A549 (cell line): ENCODE data around the gene SKOR1. TPM values are rescaled to one million over a fixed set of nuclear protein-coding genes. Genes with fewer than 3 reads are reported as not detected.

Source experiments
- ATAC-seq, 2 experiments: fragments of 200-7000 bp in 1 of 2; fragments of >200 bp in 1 of 2; cut with Nextera tagmentation in 1 of 2; cut with Tn5 transposase in 1 of 2; 3 replicates each; pipeline versions ENCODE4 v1.8.0 to v1.9.1; 2018 to 2020; ENCODE audit warnings: mild to moderate bottlenecking in 1 of 2, moderate library complexity in 1 of 2
- CTCF ChIA-PET: fragments of 300-600 bp; sonication (Branson Sonifier 250); formaldehyde crosslinking; extraction: SDS; loops from one replicate; lab custom pipeline; 2021; ENCODE audit warnings: antibody characterized with exemption, inconsistent platforms; lab: Yijun Ruan, JAX
- POLR2A ChIA-PET: fragments of 350-600 bp; formaldehyde crosslinking; extraction: SDS; loops from one replicate; lab custom pipeline; 2021; ENCODE audit warnings: antibody characterized with exemption, inconsistent platforms; lab: Yijun Ruan, JAX
- DNase-seq, 2 experiments: peaks; one replicate each; pipeline versions ENCODE4 v3.0.0 to v3.0.0-alpha.2; 2011 to 2016; ENCODE audit warnings: low read depth in 1 of 2, low spot score in 1 of 2
- FAIRE-seq: peaks from 2 replicates; lab custom pipeline; 2011; peaks lifted over from hg19 to GRCh38; lab: Jason Lieb, UNC
- H3K27ac ChIP-seq, 2 experiments: fragments of >200 bp; sonication (Bioruptor Twin); formaldehyde crosslinking; 3 replicates each; pipeline ENCODE4 v1.5.1; 2016 to 2017
- H3K4me1 ChIP-seq: fragments of >200 bp; sonication (Bioruptor Twin); formaldehyde crosslinking; 3 replicates; pipeline ENCODE4 v1.6.1; 2016
- H3K4me2 ChIP-seq: fragments of >200 bp; sonication (Bioruptor Twin); formaldehyde crosslinking; 3 replicates; pipeline ENCODE4 v1.6.1; 2016
- H3K4me3 ChIP-seq: fragments of >200 bp; sonication (Bioruptor Twin); formaldehyde crosslinking; 3 replicates; pipeline ENCODE4 v1.5.1; 2016
- H3K9me3 ChIP-seq: fragments of >200 bp; sonication (Bioruptor Twin); formaldehyde crosslinking; 3 replicates; pipeline ENCODE4 v1.6.1; 2016
- ATOH8 ChIP-seq: fragments of 250-450 bp; sonication (Bioruptor Pico); IDR thresholded peaks from 2 replicates; pipeline ENCODE4 v1.5.0; 2020; ENCODE audit warnings: low read depth, mild to moderate bottlenecking, moderate library complexity
- BCL3 ChIP-seq: fragments of >200 bp; sonication (Bioruptor Twin); formaldehyde crosslinking; IDR thresholded peaks from 3 replicates; pipeline ENCODE4 v1.6.1; 2016
- CHD2 ChIP-seq: fragments of 150-350 bp; IDR thresholded peaks from 2 replicates; pipeline ENCODE4 v1.6.1; 2014; ENCODE audit warnings: low read length; ENCODE audit not compliant: partially characterized antibody
- HES2 ChIP-seq: fragments of >200 bp; sonication (Bioruptor Twin); formaldehyde crosslinking; IDR thresholded peaks from 2 replicates; pipeline ENCODE4 v1.6.1; 2016
- HEYL ChIP-seq: fragments of 250-450 bp; sonication (Bioruptor Pico); IDR thresholded peaks from 2 replicates; pipeline ENCODE4 v1.8.0; 2021; ENCODE audit warnings: mild to moderate bottlenecking, moderate library complexity
- HOXB13 ChIP-seq: fragments of 250-450 bp; sonication (Bioruptor Pico); IDR thresholded peaks from 2 replicates; pipeline ENCODE4 v1.5.0; 2020; ENCODE audit warnings: low read depth, mild to moderate bottlenecking, moderate library complexity
- PHF8 ChIP-seq: fragments of 200-600 bp; sonication (generic); IDR thresholded peaks from 2 replicates; pipeline ENCODE4 v1.6.1; 2016; ENCODE audit warnings: low read depth, mild to moderate bottlenecking, antibody characterized with exemption, moderate library complexity, borderline replicate concordance
- RAD21 ChIP-seq, 2 experiments: fragments of >200 bp in 1 of 2; sonication (Bioruptor Twin) in 1 of 2; formaldehyde crosslinking in 1 of 2; IDR thresholded peaks in 1 of 2; conservative IDR thresholded peaks in 1 of 2; 2 replicates in 1 of 2; 3 replicates in 1 of 2; pipeline ENCODE4 v1.6.1; 2012 to 2018; ENCODE audit warnings: inconsistent platforms in 1 of 2
- RCOR1 ChIP-seq: fragments of 150-350 bp; IDR thresholded peaks from 2 replicates; pipeline ENCODE4 v1.6.1; 2014; ENCODE audit warnings: antibody characterized with exemption, low read length, low read depth
- REST ChIP-seq: fragments of 200-600 bp; sonication (generic); IDR thresholded peaks from 2 replicates; pipeline ENCODE4 v1.6.1; 2016; ENCODE audit warnings: antibody characterized with exemption, mild to moderate bottlenecking, moderate library complexity
- TFCP2L1 ChIP-seq: fragments of 250-450 bp; sonication (Bioruptor Pico); IDR thresholded peaks from 2 replicates; pipeline ENCODE4 v1.5.0; 2021; ENCODE audit warnings: mild to moderate bottlenecking
- TP53 ChIP-seq: fragments of 250-450 bp; sonication (Bioruptor Pico); IDR thresholded peaks from 2 replicates; pipeline ENCODE4 v1.5.0; 2021; ENCODE audit warnings: mild to moderate bottlenecking, moderate library complexity
- USF2 ChIP-seq: fragments of 450-650 bp; IDR thresholded peaks from 2 replicates; pipeline ENCODE4 v1.6.1; 2014; ENCODE audit warnings: antibody characterized with exemption
- ZNF302 ChIP-seq: fragments of 250-450 bp; sonication (Bioruptor Pico); IDR thresholded peaks from 2 replicates; pipeline ENCODE4 v1.9.0; 2021; ENCODE audit warnings: inconsistent platforms, mild to moderate bottlenecking, moderate library complexity
- WGBS: methylation state at CpG from one replicate; pipeline ENCODE4 v1.1.6; 2017; ENCODE audit errors: missing lambda C conversion rate; 5-methylcytosine and 5-hydroxymethylcytosine counted together
- polyA plus RNA-seq, 4 experiments: library from polyadenylated mRNA; depleted of rRNA in 3 of 4; stranded (reverse); fragments of >200 nt; fragmentation: RNase III in 1 of 4; extraction: RNeasy Plus Mini Kit Qiagen cat#74134 plus additional on column Dnase treatment in 1 of 4; gene quantifications; 2 replicates in 3 of 4; 3 replicates in 1 of 4; pipeline ENCODE4 v1.2.3, GENCODE V29; 2011 to 2017

SKOR1 gene
- polyA plus RNA-seq, 2 of the 4 experiments (the other 2 are of a cell fraction), result 0.03 to 0.05 TPM

GRCh38 chr15:67790610-67791319 is 34.5 kb upstream of the SKOR1 start:
- ChIA-PET CTCF (interaction anchor here (1.2 to 1.4 kb wide), 2 partner anchors 9 to 45 kb away, joined by 3 to 4 read pairs; no protein-coding TSS in a partner anchor), POLR2A (no interaction called here)
- no peak for FAIRE-seq
- TF ChIP-seq HEYL (CRISPR knock-in tag) (no peak), CHD2 (no peak), RAD21 (conservative IDR thresholded peaks at IDR 0.05 in 1 of 2, IDR thresholded peaks at IDR 0.05 in 1 of 2) (no peak), USF2 (no peak), RCOR1 (no peak), HOXB13 (CRISPR knock-in tag) (no peak), TFCP2L1 (CRISPR knock-in tag) (no peak), HES2 (no peak), TP53 (CRISPR knock-in tag) (no peak)
- 79% methylated on average over 3 of the region's 3 CpGs for WGBS
- no peaks in the 10 kb centered on the region for H3K4me1 ChIP-seq
- H3K9me3 ChIP-seq, result peaks cover 12% of the 10 kb centered on the region; the same call in 2 of the 3 replicates
- no peak overlapping the region for H3K4me2 ChIP-seq
- no peak overlapping the region for H3K4me3 ChIP-seq
- DNase-seq, result no peak
- H3K27ac ChIP-seq, result no peak overlapping the region
- no peak for ATAC-seq

- ATAC-seq (no peak), FAIRE-seq (no peak)
- H3K27ac ChIP-seq, result no peak overlapping the region
Observed at GRCh38 chr15:67792250-67792942, 32.9 kb upstream of the SKOR1 start.

More at GRCh38 chr15:67792250-67792942, 32.9 kb upstream of the SKOR1 start:
- no peak overlapping the region for H3K4me2 ChIP-seq
- TF ChIP-seq ZNF302 (CRISPR knock-in tag) (no peak), ATOH8 (CRISPR knock-in tag) (no peak), PHF8 (no peak), BCL3 (no peak), REST (no peak)
- H3K4me3 ChIP-seq, result no peak overlapping the region
- CTCF ChIA-PET, result interaction anchor here (0.5 to 1.2 kb wide), 4 partner anchors 8 to 77 kb away, joined by 3 to 4 read pairs (median 3); no protein-coding TSS in a partner anchor
- POLR2A ChIA-PET, result no interaction called here
- WGBS, result 63% methylated on average over 8 of the region's 8 CpGs
- no peak for DNase-seq
- no peaks in the 10 kb centered on the region for H3K4me1 ChIP-seq
- peaks cover 17% of the 10 kb centered on the region for H3K9me3 ChIP-seq
